Measurements from ENCODE around the gene EEF1E1. TPM values are rescaled to one million over a fixed set of nuclear protein-coding genes. Genes with fewer than 3 reads are reported as not detected.

Gene EEF1E1
- total and polyA plus RNA-seq, 7 experiments from 2014 or later: 10.2 to 74.2 (median 23.0) TPM

DNA sequence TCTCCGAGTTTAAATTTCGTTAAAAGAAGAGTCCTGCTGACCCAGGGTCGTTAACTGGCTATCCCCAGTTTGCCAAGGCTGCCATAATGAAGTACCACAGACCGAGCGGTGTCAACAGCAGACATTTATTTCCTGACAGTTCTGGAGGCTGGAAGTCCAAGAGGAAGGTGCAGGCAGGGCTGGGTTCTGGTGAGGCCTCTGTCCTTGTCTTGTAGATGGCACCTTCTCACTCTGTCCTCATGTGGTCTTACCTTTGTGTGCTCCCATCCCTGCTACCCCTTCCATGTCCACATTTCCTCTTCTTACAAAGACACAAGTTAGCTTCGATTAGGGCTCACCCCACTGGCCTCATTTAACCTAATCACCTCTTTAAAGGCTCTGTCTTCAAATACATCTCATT lies 29.8 kb upstream of the EEF1E1 start:
- no peak overlapping the region for H3K27ac ChIP-seq (ENCODE audit: low read depth, low read length)
- H3K27ac Mint-ChIP-seq: no peak overlapping the region
- no peaks in the 10 kb centered on the region for H3K4me1 Mint-ChIP-seq
- intact Hi-C loops (cut with micrococcal nuclease): no loop called here
- H3K4me3 ChIP-seq (ENCODE audit: low read length): no peak overlapping the region
- DNase-seq (no peak), ATAC-seq (no peak)
- H3K9me3 ChIP-seq (ENCODE audit: control insufficient read depth in 2 of 3, low read length in 3 of 3): no peaks in the 10 kb centered on the region
- no peak overlapping the region for H3K4me3 Mint-ChIP-seq
- H3K9me3 Mint-ChIP-seq: peaks cover 0 to 2% (median 0%) of the 10 kb centered on the region in 11 donors
- H3K36me3 Mint-ChIP-seq: no peaks in the 10 kb centered on the region
- ChIA-PET CTCF (no interaction called here), POLR2A (interaction anchor here (1.1 kb wide), 1 partner anchor 9 kb away, joined by 3 read pairs; no protein-coding TSS in a partner anchor)
- no peaks in the 10 kb centered on the region for H3K36me3 ChIP-seq (ENCODE audit: control insufficient read depth in 2 of 3, insufficient read depth in 3 of 3, low read length in 3 of 3)
- H3K27me3 ChIP-seq (ENCODE audit: control insufficient read depth in 2 of 2, insufficient read depth in 2 of 2, low read length in 2 of 2): no peaks in the 10 kb centered on the region
- no peaks in the 10 kb centered on the region for H3K4me1 ChIP-seq (ENCODE audit: control insufficient read depth in 2 of 2, insufficient read depth in 2 of 2, low read length in 2 of 2)
- peaks cover 8 to 29% (median 15%) of the 10 kb centered on the region in 5 donors for H3K27me3 Mint-ChIP-seq

DNA sequence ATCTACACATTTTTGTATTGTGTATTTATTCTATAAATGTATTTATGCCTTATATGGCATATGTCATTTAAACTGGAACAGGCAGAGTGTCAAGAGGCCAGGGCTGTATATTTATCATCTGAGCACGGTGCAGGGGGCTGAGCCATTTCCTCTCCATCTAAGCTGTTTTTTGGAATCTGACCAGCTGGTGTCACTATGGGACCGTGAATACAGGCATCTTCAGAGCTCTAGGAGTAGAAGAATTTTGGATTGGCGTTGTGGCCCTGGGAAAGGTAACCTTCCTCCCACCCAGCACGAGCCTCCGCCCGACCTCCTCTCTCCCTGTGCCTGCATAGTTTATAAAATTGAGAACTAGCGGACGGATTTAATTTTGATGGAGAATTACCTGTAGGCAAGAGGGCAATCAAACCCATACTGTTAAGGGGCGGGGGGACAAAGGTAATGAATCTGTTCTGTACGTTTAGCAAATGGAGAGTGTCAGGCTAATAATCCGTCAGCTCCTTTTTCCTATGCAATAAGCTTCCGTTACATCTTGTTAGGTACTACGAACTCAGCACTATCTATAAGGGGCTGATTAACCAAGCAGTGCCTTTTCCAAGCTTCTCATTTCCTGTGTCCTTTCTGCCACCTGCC lies 29.0 kb upstream of the EEF1E1 start:
- H3K9me3 Mint-ChIP-seq: peaks cover 0 to 2% (median 0%) of the 10 kb centered on the region in 11 donors
- Histone ChIP-seq H3K27me3 (ENCODE audit: control insufficient read depth in 2 of 2, insufficient read depth in 2 of 2, low read length in 2 of 2) (no peaks in the 10 kb centered on the region), H3K9me3 (ENCODE audit: control insufficient read depth in 2 of 3, low read length in 3 of 3) (no peaks in the 10 kb centered on the region), H3K4me1 (ENCODE audit: control insufficient read depth in 2 of 2, insufficient read depth in 2 of 2, low read length in 2 of 2) (no peaks in the 10 kb centered on the region), H3K4me3 (ENCODE audit: low read length) (no peak overlapping the region), H3K27ac (ENCODE audit: low read depth, low read length) (no peak overlapping the region), H3K36me3 (ENCODE audit: control insufficient read depth in 2 of 3, insufficient read depth in 3 of 3, low read length in 3 of 3) (no peaks in the 10 kb centered on the region)
- no peak overlapping the region for H3K4me3 Mint-ChIP-seq
- H3K27me3 Mint-ChIP-seq: peaks cover 7 to 26% (median 14%) of the 10 kb centered on the region in 5 donors
- ChIA-PET CTCF (interaction anchor here (0.5 to 1.3 kb wide), 6 partner anchors 8 to 90 kb away, joined by 3 to 16 read pairs (median 3); no protein-coding TSS in a partner anchor), POLR2A (interaction anchor here (1.1 kb wide), 1 partner anchor 10 kb away, joined by 3 read pairs; no protein-coding TSS in a partner anchor)
- DNase-seq: peak in 7 of 9 donors; percentile 11 to 48 (median 28)
- H3K36me3 Mint-ChIP-seq: no peaks in the 10 kb centered on the region
- H3K27ac Mint-ChIP-seq: no peak overlapping the region
- peak; percentile 68 for ATAC-seq
- no peaks in the 10 kb centered on the region for H3K4me1 Mint-ChIP-seq
- intact Hi-C loops (cut with micrococcal nuclease): loop anchor here (1.0 kb wide), 1 partner anchor 88 kb away; no protein-coding TSS in a partner anchor

DNA sequence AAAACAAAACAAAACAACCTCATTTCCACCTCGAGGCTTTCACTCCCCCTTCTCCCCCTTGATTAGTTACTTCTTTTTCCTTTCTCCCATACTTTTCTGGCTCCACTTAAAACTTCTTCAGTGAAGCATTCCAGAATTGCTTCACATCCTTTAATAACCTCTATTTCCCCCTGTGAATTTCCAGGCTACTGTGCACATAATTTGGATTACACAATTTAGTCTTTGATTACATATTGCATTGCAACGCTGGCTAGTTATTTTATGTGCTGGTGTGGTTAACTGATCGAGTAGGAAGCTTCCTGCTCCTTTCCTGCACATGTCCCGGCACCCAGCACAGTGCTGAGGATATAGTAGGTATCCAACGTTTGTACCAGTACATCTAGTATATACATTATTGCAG lies 28.1 kb upstream of the EEF1E1 start:
- no peaks in the 10 kb centered on the region for H3K4me1 ChIP-seq (ENCODE audit: control insufficient read depth in 2 of 2, insufficient read depth in 2 of 2, low read length in 2 of 2)
- H3K27ac ChIP-seq (ENCODE audit: low read depth, low read length): no peak overlapping the region
- Mint-ChIP-seq H3K27ac (no peak overlapping the region), H3K36me3 (no peaks in the 10 kb centered on the region), H3K27me3 (peaks cover 7 to 20% (median 17%) of the 10 kb centered on the region in 5 donors), H3K4me3 (no peak overlapping the region), H3K9me3 (peaks cover 0 to 2% (median 0%) of the 10 kb centered on the region in 11 donors), H3K4me1 (no peaks in the 10 kb centered on the region)
- H3K9me3 ChIP-seq (ENCODE audit: control insufficient read depth in 2 of 3, low read length in 3 of 3): no peaks in the 10 kb centered on the region
- H3K27me3 ChIP-seq (ENCODE audit: control insufficient read depth in 2 of 2, insufficient read depth in 2 of 2, low read length in 2 of 2): no peaks in the 10 kb centered on the region
- no peak overlapping the region for H3K4me3 ChIP-seq (ENCODE audit: low read length)
- POLR2A ChIA-PET: no interaction called here
- intact Hi-C loops (cut with micrococcal nuclease): no loop called here
- DNase-seq (no peak), ATAC-seq (no peak)
- CTCF ChIA-PET: interaction anchor here (0.8 to 1.3 kb wide), 3 partner anchors 25 to 89 kb away, joined by 3 to 16 read pairs (median 4); no protein-coding TSS in a partner anchor
- H3K36me3 ChIP-seq (ENCODE audit: control insufficient read depth in 2 of 3, insufficient read depth in 3 of 3, low read length in 3 of 3): no peaks in the 10 kb centered on the region

DNA sequence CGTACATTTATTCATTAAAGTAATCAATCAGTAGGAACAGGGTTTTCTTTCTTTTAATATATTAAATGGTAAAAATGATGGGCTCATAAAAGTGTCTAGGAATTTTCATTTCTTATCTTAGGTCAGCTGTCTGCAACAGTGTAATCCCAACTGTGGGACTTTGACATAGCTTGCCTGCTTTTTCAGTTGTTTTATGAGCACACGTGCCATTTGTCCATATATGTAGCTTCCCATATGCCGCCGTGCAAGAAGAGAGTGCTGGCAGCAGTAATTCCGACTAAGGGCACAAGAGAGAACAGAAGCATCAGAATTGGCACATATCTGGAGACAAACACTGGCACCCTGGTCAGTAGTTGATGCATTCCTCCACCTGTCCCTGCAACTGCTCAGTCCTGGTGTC lies 20.9 kb upstream of the EEF1E1 start:
- intact Hi-C loops (cut with micrococcal nuclease): no loop called here
- Histone ChIP-seq H3K36me3 (ENCODE audit: control insufficient read depth in 2 of 3, insufficient read depth in 3 of 3, low read length in 3 of 3) (no peaks in the 10 kb centered on the region), H3K4me3 (ENCODE audit: low read length) (no peak overlapping the region), H3K9me3 (ENCODE audit: control insufficient read depth in 2 of 3, low read length in 3 of 3) (no peaks in the 10 kb centered on the region), H3K4me1 (ENCODE audit: control insufficient read depth in 2 of 2, insufficient read depth in 2 of 2, low read length in 2 of 2) (no peaks in the 10 kb centered on the region), H3K27ac (ENCODE audit: low read depth, low read length) (no peak overlapping the region), H3K27me3 (ENCODE audit: control insufficient read depth in 2 of 2, insufficient read depth in 2 of 2, low read length in 2 of 2) (no peaks in the 10 kb centered on the region)
- Mint-ChIP-seq H3K4me3 (no peak overlapping the region), H3K27me3 (peaks cover 12 to 24% (median 18%) of the 10 kb centered on the region in 5 donors), H3K4me1 (no peaks in the 10 kb centered on the region), H3K9me3 (peaks cover 0 to 5% (median 0%) of the 10 kb centered on the region in 11 donors), H3K36me3 (peaks cover 0 to 4% (median 0%) of the 10 kb centered on the region in 5 donors), H3K27ac (no peak overlapping the region)
- DNase-seq (no peak), ATAC-seq (no peak)
- CTCF ChIA-PET: interaction anchor here (1.0 kb wide), 1 partner anchor 8 kb away, joined by 3 read pairs; no protein-coding TSS in a partner anchor
- POLR2A ChIA-PET: no interaction called here

DNA sequence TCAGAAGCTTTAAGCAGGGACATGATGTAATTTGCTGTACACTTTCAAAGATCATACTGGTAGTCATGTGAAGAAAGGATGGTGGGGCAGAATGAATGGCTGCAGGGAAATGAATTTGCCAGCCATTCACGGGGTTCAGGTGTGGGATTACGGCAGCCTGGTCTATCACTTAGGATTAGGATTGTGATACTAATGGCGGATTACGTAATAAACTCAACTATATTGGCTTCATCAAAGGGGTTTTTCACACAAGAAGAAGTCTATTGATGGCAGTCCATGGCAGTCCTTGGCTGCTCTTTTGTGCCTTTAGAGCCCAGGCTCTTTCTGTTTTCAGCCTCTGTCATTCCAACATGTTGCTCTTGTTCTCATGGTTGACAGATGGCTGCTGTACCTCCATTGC lies 12.6 kb upstream of the EEF1E1 start:
- Mint-ChIP-seq H3K36me3 (peaks cover 0 to 4% (median 0%) of the 10 kb centered on the region in 5 donors), H3K27ac (no peak overlapping the region), H3K4me1 (no peaks in the 10 kb centered on the region), H3K27me3 (peaks cover 0 to 15% (median 7%) of the 10 kb centered on the region in 5 donors), H3K4me3 (no peak overlapping the region), H3K9me3 (peaks cover 0 to 4% (median 0%) of the 10 kb centered on the region in 11 donors)
- H3K9me3 ChIP-seq (ENCODE audit: control insufficient read depth in 2 of 3, low read length in 3 of 3): no peaks in the 10 kb centered on the region
- intact Hi-C loops (cut with micrococcal nuclease): no loop called here
- ChIA-PET POLR2A (no interaction called here), CTCF (no interaction called here)
- ATAC-seq (no peak), DNase-seq (no peak)
- H3K4me1 ChIP-seq (ENCODE audit: control insufficient read depth in 2 of 2, insufficient read depth in 2 of 2, low read length in 2 of 2): no peaks in the 10 kb centered on the region
- no peak overlapping the region for H3K27ac ChIP-seq (ENCODE audit: low read depth, low read length)
- H3K27me3 ChIP-seq (ENCODE audit: control insufficient read depth in 2 of 2, insufficient read depth in 2 of 2, low read length in 2 of 2): no peaks in the 10 kb centered on the region
- no peaks in the 10 kb centered on the region for H3K36me3 ChIP-seq (ENCODE audit: control insufficient read depth in 2 of 3, insufficient read depth in 3 of 3, low read length in 3 of 3)
- no peak overlapping the region for H3K4me3 ChIP-seq (ENCODE audit: low read length)

DNA sequence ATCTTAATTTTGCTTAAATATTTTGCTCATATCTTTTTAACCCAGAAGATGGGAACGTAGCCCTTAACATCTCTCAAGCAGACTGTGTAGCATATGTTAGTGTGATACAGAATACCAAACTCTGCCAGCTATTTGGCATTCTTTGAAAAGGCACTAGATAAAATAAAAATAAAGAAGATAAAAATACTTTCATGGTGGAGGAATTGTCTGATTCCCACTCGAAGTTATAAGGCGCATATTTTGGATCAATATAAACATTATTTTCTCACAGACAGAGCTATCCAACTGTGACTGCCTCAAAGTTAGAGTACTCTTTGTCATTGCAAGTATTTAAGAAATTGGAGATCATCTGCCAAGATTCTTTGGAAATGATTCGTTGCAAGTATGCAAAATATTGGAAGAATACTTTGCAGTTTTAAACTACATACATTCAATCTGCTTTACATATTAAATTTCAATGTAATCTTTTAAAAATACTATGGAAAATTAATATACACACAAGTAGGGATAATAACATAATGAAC lies 10.8 kb upstream of the EEF1E1 start:
- H3K27ac Mint-ChIP-seq: no peak overlapping the region
- Histone ChIP-seq H3K4me3 (ENCODE audit: low read length) (no peak overlapping the region), H3K9me3 (ENCODE audit: control insufficient read depth in 2 of 3, low read length in 3 of 3) (no peaks in the 10 kb centered on the region), H3K4me1 (ENCODE audit: control insufficient read depth in 2 of 2, insufficient read depth in 2 of 2, low read length in 2 of 2) (no peaks in the 10 kb centered on the region), H3K27ac (ENCODE audit: low read depth, low read length) (no peak overlapping the region), H3K36me3 (ENCODE audit: control insufficient read depth in 2 of 3, insufficient read depth in 3 of 3, low read length in 3 of 3) (no peaks in the 10 kb centered on the region), H3K27me3 (ENCODE audit: control insufficient read depth in 2 of 2, insufficient read depth in 2 of 2, low read length in 2 of 2) (no peaks in the 10 kb centered on the region)
- no peak for ATAC-seq
- H3K9me3 Mint-ChIP-seq: peaks cover 0 to 4% (median 0%) of the 10 kb centered on the region in 11 donors
- DNase-seq: no peak
- ChIA-PET POLR2A (no interaction called here), CTCF (no interaction called here)
- no peak overlapping the region for H3K4me3 Mint-ChIP-seq
- intact Hi-C loops (cut with micrococcal nuclease): no loop called here
- H3K4me1 Mint-ChIP-seq: no peaks in the 10 kb centered on the region
- H3K27me3 Mint-ChIP-seq: peaks cover 7 to 22% (median 15%) of the 10 kb centered on the region in 5 donors
- peaks cover 0 to 6% (median 0%) of the 10 kb centered on the region in 5 donors for H3K36me3 Mint-ChIP-seq

All from naive thymus-derived CD4-positive, alpha-beta T cell (primary cell).